DND-41 (cell line): Measurements from ENCODE around the gene PPP6R1.

Source experiments
- ATAC-seq: fragments of 200-7000 bp; cut with Tn5 transposase; 3 replicates; pipeline ENCODE4 v1.9.1; 2021; ENCODE audit warnings: low read depth; ENCODE audit not compliant: insufficient read depth
- DNase-seq: peaks from one replicate; pipeline ENCODE4 v3.0.0-alpha.2; 2020
- H2AFZ ChIP-seq: 2 replicates; pipeline ENCODE4 v1.6.0; 2012; ENCODE audit warnings: low read depth, low read length
- H3K27ac ChIP-seq: 2 replicates; pipeline ENCODE4 v1.5.1; 2012; ENCODE audit warnings: low read length, inconsistent platforms
- H3K27me3 ChIP-seq: fragments of 200-600 bp; sonication (generic); 2 replicates; pipeline ENCODE4 v1.6.0; 2012; ENCODE audit warnings: low read length, mild to moderate bottlenecking, inconsistent platforms; ENCODE audit not compliant: insufficient read depth, poor library complexity
- H3K36me3 ChIP-seq: 2 replicates; pipeline ENCODE4 v1.5.1; 2012; ENCODE audit warnings: low read length, inconsistent platforms; ENCODE audit not compliant: insufficient read depth
- H3K4me1 ChIP-seq: 2 replicates; pipeline ENCODE4 v1.5.1; 2012; ENCODE audit warnings: mild to moderate bottlenecking, low read length; ENCODE audit not compliant: insufficient read depth
- H3K4me2 ChIP-seq: 2 replicates; pipeline ENCODE4 v1.6.0; 2012; ENCODE audit warnings: mild to moderate bottlenecking, moderate library complexity, low read length, inconsistent platforms; ENCODE audit not compliant: insufficient read depth
- H3K4me3 ChIP-seq, 2 experiments: fragments of 200-600 bp in 1 of 2; shearing (Covaris generic) in 1 of 2; 2 replicates each; pipeline ENCODE4 v1.5.1; 2012 to 2016; ENCODE audit warnings: inconsistent platforms in 2 of 2, low read length in 2 of 2, mild to moderate bottlenecking in 2 of 2, low read depth in 1 of 2, moderate library complexity in 1 of 2
- H3K79me2 ChIP-seq: 2 replicates; pipeline ENCODE4 v1.6.0; 2012; ENCODE audit warnings: low read length, inconsistent platforms; ENCODE audit not compliant: insufficient read depth
- H3K9ac ChIP-seq: 2 replicates; pipeline ENCODE4 v1.6.0; 2012; ENCODE audit warnings: low read depth, mild to moderate bottlenecking, inconsistent platforms, low read length, moderate library complexity
- H3K9me3 ChIP-seq: 2 replicates; pipeline ENCODE4 v1.5.1; 2012; ENCODE audit warnings: low read length, moderate library complexity, mild to moderate bottlenecking, inconsistent platforms; ENCODE audit not compliant: insufficient read depth, severe bottlenecking
- H4K20me1 ChIP-seq: 2 replicates; pipeline ENCODE4 v1.6.0; 2012; ENCODE audit warnings: low read length; ENCODE audit not compliant: insufficient read depth
- EZH2 ChIP-seq: IDR thresholded peaks from 3 replicates; pipeline ENCODE4 v1.6.1; 2012; ENCODE audit warnings: borderline replicate concordance, low read depth, mild to moderate bottlenecking, moderate library complexity, low read length, inconsistent platforms; ENCODE audit not compliant: severe bottlenecking
- TF ChIP-seq, protein P1 (sequence below): IDR thresholded peaks from 2 replicates; pipeline ENCODE4 v1.5.1; 2012; ENCODE audit warnings: borderline replicate concordance, low read length, moderate library complexity, mild to moderate bottlenecking; ENCODE audit not compliant: poor library complexity, severe bottlenecking; ENCODE audit errors: extremely low read depth

Gene PPP6R1

DNA sequence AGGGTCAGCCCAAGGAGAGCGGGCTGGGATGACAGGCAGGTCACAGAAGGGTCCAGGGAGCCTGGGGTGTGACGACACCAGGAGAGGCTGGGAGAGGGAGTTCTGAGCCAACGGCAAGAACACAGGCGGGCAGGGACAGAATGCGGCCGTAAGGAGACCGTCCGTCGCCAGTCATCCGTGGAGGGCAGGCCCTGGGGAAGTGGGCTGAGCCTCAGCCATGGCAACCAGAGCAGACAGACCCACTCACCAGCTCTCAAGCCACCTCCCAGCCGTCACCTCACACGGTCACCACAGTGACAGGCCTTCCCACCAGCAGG lies 26.6 kb downstream of the PPP6R1 start:
- Histone ChIP-seq H4K20me1 (peaks cover 58% of the 10 kb centered on the region), H3K4me1 (no peaks in the 10 kb centered on the region), H3K27ac (no peak overlapping the region), H3K79me2 (no peaks in the 10 kb centered on the region), H3K36me3 (peaks cover 93% of the 10 kb centered on the region), H2AFZ (no peak overlapping the region), H3K4me2 (no peak overlapping the region), H3K9me3 (no peaks in the 10 kb centered on the region), H3K27me3 (no peaks in the 10 kb centered on the region), H3K9ac (no peak overlapping the region), H3K4me3 (no peak overlapping the region)
- DNase-seq (no peak), ATAC-seq (no peak)
- TF ChIP-seq, protein P1, sequence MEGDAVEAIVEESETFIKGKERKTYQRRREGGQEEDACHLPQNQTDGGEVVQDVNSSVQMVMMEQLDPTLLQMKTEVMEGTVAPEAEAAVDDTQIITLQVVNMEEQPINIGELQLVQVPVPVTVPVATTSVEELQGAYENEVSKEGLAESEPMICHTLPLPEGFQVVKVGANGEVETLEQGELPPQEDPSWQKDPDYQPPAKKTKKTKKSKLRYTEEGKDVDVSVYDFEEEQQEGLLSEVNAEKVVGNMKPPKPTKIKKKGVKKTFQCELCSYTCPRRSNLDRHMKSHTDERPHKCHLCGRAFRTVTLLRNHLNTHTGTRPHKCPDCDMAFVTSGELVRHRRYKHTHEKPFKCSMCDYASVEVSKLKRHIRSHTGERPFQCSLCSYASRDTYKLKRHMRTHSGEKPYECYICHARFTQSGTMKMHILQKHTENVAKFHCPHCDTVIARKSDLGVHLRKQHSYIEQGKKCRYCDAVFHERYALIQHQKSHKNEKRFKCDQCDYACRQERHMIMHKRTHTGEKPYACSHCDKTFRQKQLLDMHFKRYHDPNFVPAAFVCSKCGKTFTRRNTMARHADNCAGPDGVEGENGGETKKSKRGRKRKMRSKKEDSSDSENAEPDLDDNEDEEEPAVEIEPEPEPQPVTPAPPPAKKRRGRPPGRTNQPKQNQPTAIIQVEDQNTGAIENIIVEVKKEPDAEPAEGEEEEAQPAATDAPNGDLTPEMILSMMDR, result no peak
- TF ChIP-seq EZH2, result no peak

DNA sequence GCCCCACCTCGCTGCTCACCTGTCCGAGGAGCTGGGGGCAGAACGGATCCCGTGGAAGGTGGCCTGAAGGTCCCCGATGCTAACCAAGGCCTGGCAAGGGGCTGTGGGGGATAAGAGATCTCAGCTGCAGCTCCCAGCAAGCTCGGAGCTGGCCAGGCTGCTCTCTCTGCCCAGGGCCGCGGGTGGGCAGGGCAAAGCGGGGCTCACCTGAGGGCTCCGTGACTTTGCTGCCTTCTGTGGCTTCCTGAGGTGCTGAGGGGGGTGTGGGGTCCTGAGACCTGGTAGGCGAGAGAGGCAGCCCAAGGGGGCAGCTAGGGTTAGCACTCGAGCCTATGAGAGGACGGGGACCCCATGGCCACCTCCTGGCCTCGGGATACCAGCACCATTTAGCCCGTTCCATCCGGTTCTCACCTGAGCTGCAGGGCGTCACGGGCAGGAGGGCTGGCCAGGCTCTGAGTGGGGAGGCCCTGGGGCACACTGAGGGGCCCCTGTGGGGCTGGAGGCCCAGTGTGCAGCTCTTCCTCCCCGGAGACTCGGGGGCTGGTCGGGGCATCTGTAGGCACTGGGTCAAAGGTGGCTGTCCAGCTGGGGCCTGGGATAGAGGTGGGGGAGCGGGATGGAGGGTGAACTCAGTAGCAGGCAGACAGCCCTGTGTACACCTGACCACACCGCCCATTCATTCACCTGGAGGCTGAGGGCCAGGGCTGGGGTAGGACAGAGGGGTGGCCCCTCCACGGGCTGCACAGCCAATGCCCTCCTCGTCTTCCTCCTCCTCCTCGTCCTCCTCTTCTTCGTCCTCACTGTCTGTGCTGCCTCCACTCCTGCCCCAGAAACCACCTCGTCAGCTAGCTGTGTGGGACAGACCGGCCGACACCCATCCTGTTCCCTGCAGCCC lies 27.2 kb downstream of the PPP6R1 start:
- TF ChIP-seq, protein P1, result no peak
- no peak for TF ChIP-seq EZH2
- H3K36me3 ChIP-seq, result peaks cover 93% of the 10 kb centered on the region

DNA sequence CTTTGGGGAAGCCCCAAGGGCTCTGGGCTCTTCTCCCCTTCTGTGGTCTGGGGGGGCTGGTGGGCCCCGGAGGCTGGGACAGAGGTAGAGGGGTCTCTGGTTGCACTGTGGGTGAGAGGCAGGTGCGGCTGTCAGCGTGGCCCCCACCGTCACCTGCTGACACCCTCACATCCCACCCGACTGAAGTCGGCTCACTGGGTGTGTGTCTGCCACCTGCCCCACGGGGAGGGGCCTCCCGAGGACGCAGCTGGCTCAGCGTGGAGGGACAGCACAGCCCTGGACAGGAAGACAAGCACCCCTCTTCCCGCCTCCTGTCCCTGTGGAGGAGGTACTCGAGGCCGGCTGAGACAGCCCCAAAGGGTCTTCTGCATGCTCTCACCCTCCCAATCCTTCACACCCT lies 28.0 kb downstream of the PPP6R1 start:
- ATAC-seq, result no peak
- no peaks in the 10 kb centered on the region for H3K4me1 ChIP-seq
- no peak overlapping the region for H3K4me3 ChIP-seq
- no peak overlapping the region for H3K9ac ChIP-seq
- peaks cover 93% of the 10 kb centered on the region for H3K36me3 ChIP-seq
- H3K4me2 ChIP-seq, result no peak overlapping the region
- no peak overlapping the region for H3K27ac ChIP-seq
- H2AFZ ChIP-seq, result no peak overlapping the region
- peaks cover 65% of the 10 kb centered on the region for H4K20me1 ChIP-seq
- TF ChIP-seq, protein P1, result no peak
- TF ChIP-seq EZH2, result no peak
- no peaks in the 10 kb centered on the region for H3K79me2 ChIP-seq
- no peaks in the 10 kb centered on the region for H3K27me3 ChIP-seq
- no peaks in the 10 kb centered on the region for H3K9me3 ChIP-seq
- DNase-seq, result no peak

More for the DNA sequence above, 27.2 kb downstream of the PPP6R1 start:
- DNase-seq (no peak), ATAC-seq (no peak)
- Histone ChIP-seq H3K79me2 (no peaks in the 10 kb centered on the region), H3K9me3 (no peaks in the 10 kb centered on the region), H3K4me1 (no peaks in the 10 kb centered on the region), H3K4me3 (no peak overlapping the region), H3K27me3 (no peaks in the 10 kb centered on the region), H3K27ac (no peak overlapping the region), H3K4me2 (no peak overlapping the region), H4K20me1 (peaks cover 59% of the 10 kb centered on the region), H2AFZ (no peak overlapping the region), H3K9ac (no peak overlapping the region)
